ENCODE measurements around the gene NAA35.

DNA sequence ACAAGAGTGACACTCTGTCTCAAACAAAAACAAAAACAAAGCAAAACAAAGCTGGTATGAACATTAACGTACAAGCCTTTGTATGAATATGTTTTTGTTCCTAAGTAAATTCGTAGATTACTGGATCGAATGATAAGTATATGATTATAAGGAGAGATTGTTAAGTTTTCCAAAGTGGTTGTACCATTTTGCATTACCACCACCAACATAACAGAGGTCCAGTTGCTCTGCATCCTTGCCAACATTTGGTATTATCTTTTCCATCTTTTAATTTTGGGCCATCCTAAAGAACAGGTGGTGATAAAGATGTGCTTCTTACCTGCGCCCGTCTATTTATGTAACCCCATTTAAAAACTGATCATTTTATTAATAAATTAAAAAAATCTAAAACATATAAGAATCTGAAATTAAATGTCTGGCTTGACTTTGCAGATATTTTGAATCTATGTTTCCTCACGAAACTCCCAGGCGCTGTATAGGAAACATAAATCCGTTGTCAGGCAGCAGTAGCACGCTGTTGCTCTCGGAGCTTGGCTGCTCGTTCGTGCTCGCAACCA lies 593 bp upstream of the NAA35 start:
- TF ChIP-seq, protein P1, sequence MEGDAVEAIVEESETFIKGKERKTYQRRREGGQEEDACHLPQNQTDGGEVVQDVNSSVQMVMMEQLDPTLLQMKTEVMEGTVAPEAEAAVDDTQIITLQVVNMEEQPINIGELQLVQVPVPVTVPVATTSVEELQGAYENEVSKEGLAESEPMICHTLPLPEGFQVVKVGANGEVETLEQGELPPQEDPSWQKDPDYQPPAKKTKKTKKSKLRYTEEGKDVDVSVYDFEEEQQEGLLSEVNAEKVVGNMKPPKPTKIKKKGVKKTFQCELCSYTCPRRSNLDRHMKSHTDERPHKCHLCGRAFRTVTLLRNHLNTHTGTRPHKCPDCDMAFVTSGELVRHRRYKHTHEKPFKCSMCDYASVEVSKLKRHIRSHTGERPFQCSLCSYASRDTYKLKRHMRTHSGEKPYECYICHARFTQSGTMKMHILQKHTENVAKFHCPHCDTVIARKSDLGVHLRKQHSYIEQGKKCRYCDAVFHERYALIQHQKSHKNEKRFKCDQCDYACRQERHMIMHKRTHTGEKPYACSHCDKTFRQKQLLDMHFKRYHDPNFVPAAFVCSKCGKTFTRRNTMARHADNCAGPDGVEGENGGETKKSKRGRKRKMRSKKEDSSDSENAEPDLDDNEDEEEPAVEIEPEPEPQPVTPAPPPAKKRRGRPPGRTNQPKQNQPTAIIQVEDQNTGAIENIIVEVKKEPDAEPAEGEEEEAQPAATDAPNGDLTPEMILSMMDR (IDR thresholded peaks at IDR 0.05): peak in 1 of 6 experiments; percentile 6
- peak; percentile 71 to 95 for TF ChIP-seq POLR2A (IDR thresholded peaks at IDR 0.05)

Data from Peyer's patch (tissue), 4 donors.